H1 (cell line): Measurements from ENCODE around the gene REM2. TPM values are rescaled to one million over a fixed set of nuclear protein-coding genes. Genes with fewer than 3 reads are reported as not detected.

Experiments used
- CHD2 ChIP-seq: IDR thresholded peaks from 2 replicates; pipeline ENCODE4 v1.6.1; 2012; ENCODE audit warnings: low read length, improper control_type of control experiment
- JUND ChIP-seq: IDR thresholded peaks from 2 replicates; pipeline ENCODE4 v1.6.1; 2011; ENCODE audit warnings: mild to moderate bottlenecking, improper control_type of control experiment, low read length
- PHF8 ChIP-seq: fragments of 200-600 bp; sonication (generic); conservative IDR thresholded peaks from 2 replicates; pipeline ENCODE4 v1.7.1; 2012; ENCODE audit warnings: low read depth, mild to moderate bottlenecking, inconsistent platforms, low read length, moderate library complexity
- polyA plus RNA-seq, 7 experiments: library from polyadenylated mRNA; depleted of rRNA in 3 of 7; stranded (reverse) in 5 of 7; unstranded in 2 of 7; fragments of >200 nt in 5 of 7; fragments of 200-250 nt in 2 of 7; gene quantifications; 1 replicate in 5 of 7; 2 replicates in 1 of 7; 4 replicates in 1 of 7; pipeline versions ENCODE4 v1.2.1 to v1.2.3, GENCODE V29; 2011 to 2013; ENCODE audit warnings: missing spikeins in 2 of 7, mixed read lengths in 2 of 7
- total RNA-seq: library from RNA; stranded (reverse); fragmentation: NEBNext Ultra II Directional; extraction: Animal tissue kit (Norgen Biotek cat#: 25700); gene quantifications from 2 replicates; pipeline ENCODE4 v1.2.1, GENCODE V29; 2021

The REM2 gene
- total and polyA plus RNA-seq, 2 of the 8 experiments (the other 6 are each of a cell fraction or from before 2014, with no cell fraction given), result 1.00 to 1.1 TPM

- TF ChIP-seq PHF8 (no peak), JUND (no peak), CHD2 (no peak)
Measured at GRCh38 chr14:22864979-22865378, 18.0 kb upstream of the REM2 start (continued).
